Activated CD4-positive, alpha-beta memory T cell treated with anti-CD3 and anti-CD28 coated beads for 36 hours (primary cell): Measurements from ENCODE around the gene FARP1. TPM values are rescaled to one million over a fixed set of nuclear protein-coding genes. Genes with fewer than 3 reads are reported as not detected.

ENCODE experiments used
- CTCF ChIA-PET: fragments of 350-600 bp; sonication (Branson Sonifier 250); formaldehyde crosslinking; loops from one replicate; lab custom pipeline; 2021; ENCODE audit warnings: antibody characterized with exemption, inconsistent platforms; lab: Charles Lee
- POLR2A ChIA-PET: fragments of 350-600 bp; sonication (Branson Sonifier 250); formaldehyde crosslinking; loops from one replicate; lab custom pipeline; 2021; ENCODE audit warnings: antibody characterized with exemption; lab: Charles Lee
- DNase-seq: peaks from one replicate; pipeline ENCODE4 v3.0.0-alpha.2; 2020
- H3K27ac Mint-ChIP-seq: one replicate; pipeline ENCODE4 v1.8.0; 2021; ENCODE audit warnings: mixed read lengths
- H3K27me3 Mint-ChIP-seq: one replicate; pipeline ENCODE4 v1.8.0; 2021; ENCODE audit warnings: mixed read lengths
- H3K36me3 Mint-ChIP-seq: one replicate; pipeline ENCODE4 v1.8.0; 2021; ENCODE audit warnings: mixed read lengths
- H3K4me1 Mint-ChIP-seq: one replicate; pipeline ENCODE4 v1.8.0; 2021; ENCODE audit warnings: low read depth, mixed read lengths
- H3K4me3 Mint-ChIP-seq: one replicate; pipeline ENCODE4 v1.8.0; 2021; ENCODE audit warnings: mild to moderate bottlenecking, mixed read lengths
- H3K9me3 Mint-ChIP-seq: one replicate; pipeline ENCODE4 v1.8.0; 2021; ENCODE audit warnings: mixed read lengths
- intact Hi-C: fragments of 100-400 bp; cut with micrococcal nuclease; formaldehyde crosslinking; loops from one replicate; pipeline ENCODE4 v1.15.1; 2023
- total RNA-seq, 2 experiments: library from RNA; stranded (reverse); gene quantifications; one replicate each; pipeline ENCODE4 v1.2.3, GENCODE V29; 2021

Gene FARP1
- total RNA-seq, 2 experiments from 2014 or later, result 0.56 to 0.64 TPM

DNA sequence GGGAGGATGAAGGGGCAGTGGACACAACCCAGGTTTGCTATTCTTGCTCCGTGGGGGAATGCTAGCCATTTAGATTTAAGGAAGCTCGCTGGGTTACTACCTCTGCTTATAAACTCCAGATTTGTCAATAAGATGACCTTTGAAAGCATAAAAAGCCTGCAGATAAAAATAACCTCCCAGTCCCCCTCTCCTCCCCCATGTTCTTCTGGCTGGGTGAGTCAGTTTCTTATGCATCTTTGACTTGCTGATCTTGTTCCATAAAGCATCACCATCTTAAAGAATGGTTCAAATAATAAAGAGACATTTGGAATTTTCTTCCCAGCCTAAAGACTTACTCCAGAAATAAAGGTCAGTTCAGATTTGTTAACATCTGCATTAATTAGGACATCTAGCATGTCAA lies 152.5 kb downstream of the FARP1 start:
- CTCF ChIA-PET, result no interaction called here
- DNase-seq, result no peak
- intact Hi-C loops, result no loop called here
- Mint-ChIP-seq H3K27ac (no peak overlapping the region), H3K4me3 (no peak overlapping the region), H3K27me3 (peaks cover 2% of the 10 kb centered on the region), H3K9me3 (no peaks in the 10 kb centered on the region), H3K36me3 (no peaks in the 10 kb centered on the region), H3K4me1 (no peaks in the 10 kb centered on the region)
- POLR2A ChIA-PET, result no interaction called here

DNA sequence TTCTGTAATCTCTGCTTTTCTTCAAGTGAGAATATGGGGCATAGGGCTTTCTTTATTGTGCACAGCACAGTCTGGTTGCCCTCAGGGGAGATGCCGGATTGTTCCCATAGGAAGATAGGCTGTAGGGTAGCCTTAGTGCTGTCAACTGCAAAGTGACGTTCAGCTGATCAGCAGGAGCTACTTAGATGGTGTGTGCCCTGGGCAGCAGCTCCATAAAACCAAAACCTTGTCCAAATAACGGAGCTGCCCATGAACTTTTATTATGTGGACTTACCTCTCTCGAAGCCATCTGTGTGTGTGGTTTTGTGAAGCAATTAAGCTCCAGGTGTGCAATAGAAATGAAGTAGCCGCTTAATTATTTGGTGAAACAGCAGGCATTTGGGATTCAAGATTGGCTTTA lies 154.2 kb downstream of the FARP1 start:
- Mint-ChIP-seq H3K4me3 (no peak overlapping the region), H3K27me3 (peaks cover 2% of the 10 kb centered on the region), H3K4me1 (no peaks in the 10 kb centered on the region), H3K27ac (no peak overlapping the region), H3K9me3 (no peaks in the 10 kb centered on the region), H3K36me3 (no peaks in the 10 kb centered on the region)
- POLR2A ChIA-PET, result interaction anchor here (0.7 kb wide), 1 partner anchor 259 kb away, joined by 3 read pairs; no protein-coding TSS in a partner anchor
- intact Hi-C loops, result no loop called here
- CTCF ChIA-PET, result no interaction called here
- DNase-seq, result no peak

DNA sequence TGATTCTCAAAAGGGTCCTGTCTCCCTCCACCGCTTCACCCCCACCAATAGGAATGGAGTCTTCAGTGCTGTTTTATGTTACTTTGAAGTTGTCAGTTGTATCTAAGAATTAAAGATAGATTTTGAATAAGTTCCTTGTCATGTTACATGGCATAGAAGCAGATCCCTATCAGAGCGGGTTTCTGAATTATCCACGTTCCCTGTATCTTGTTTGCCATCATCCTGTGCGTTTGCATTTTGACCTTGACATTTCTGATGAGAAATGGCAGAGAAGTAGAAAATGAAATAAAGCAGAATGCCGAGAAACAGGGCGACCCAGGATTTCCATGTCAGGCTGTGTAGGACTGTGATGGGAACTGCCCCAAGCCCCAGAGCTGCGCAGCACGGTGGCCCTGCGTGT lies 154.9 kb downstream of the FARP1 start:
- no peak for DNase-seq
- intact Hi-C loops, result no loop called here
- H3K9me3 Mint-ChIP-seq, result no peaks in the 10 kb centered on the region
- POLR2A ChIA-PET, result no interaction called here
- peaks cover 5% of the 10 kb centered on the region for H3K27me3 Mint-ChIP-seq
- H3K36me3 Mint-ChIP-seq, result no peaks in the 10 kb centered on the region
- CTCF ChIA-PET, result no interaction called here
- H3K4me1 Mint-ChIP-seq, result no peaks in the 10 kb centered on the region
- H3K4me3 Mint-ChIP-seq, result no peak overlapping the region
- H3K27ac Mint-ChIP-seq, result no peak overlapping the region

- intact Hi-C loops, result no loop called here
- POLR2A ChIA-PET, result no interaction called here
- H3K36me3 Mint-ChIP-seq, result no peaks in the 10 kb centered on the region
- no peaks in the 10 kb centered on the region for H3K9me3 Mint-ChIP-seq
- no peak overlapping the region for H3K27ac Mint-ChIP-seq
- no peak overlapping the region for H3K4me3 Mint-ChIP-seq
- H3K27me3 Mint-ChIP-seq, result peaks cover 4% of the 10 kb centered on the region
- no peak for DNase-seq
- no peaks in the 10 kb centered on the region for H3K4me1 Mint-ChIP-seq
- CTCF ChIA-PET, result no interaction called here
Observed at GRCh38 chr13:98298599-98298998, 155.7 kb downstream of the FARP1 start.

- Mint-ChIP-seq H3K36me3 (no peaks in the 10 kb centered on the region), H3K9me3 (no peaks in the 10 kb centered on the region), H3K4me1 (no peaks in the 10 kb centered on the region), H3K27ac (no peak overlapping the region), H3K4me3 (no peak overlapping the region), H3K27me3 (peaks cover 4% of the 10 kb centered on the region)
- no peak for DNase-seq
- CTCF ChIA-PET, result no interaction called here
- intact Hi-C loops, result no loop called here
- POLR2A ChIA-PET, result no interaction called here
Observed at GRCh38 chr13:98299235-98299965, 156.5 kb downstream of the FARP1 start.

DNA sequence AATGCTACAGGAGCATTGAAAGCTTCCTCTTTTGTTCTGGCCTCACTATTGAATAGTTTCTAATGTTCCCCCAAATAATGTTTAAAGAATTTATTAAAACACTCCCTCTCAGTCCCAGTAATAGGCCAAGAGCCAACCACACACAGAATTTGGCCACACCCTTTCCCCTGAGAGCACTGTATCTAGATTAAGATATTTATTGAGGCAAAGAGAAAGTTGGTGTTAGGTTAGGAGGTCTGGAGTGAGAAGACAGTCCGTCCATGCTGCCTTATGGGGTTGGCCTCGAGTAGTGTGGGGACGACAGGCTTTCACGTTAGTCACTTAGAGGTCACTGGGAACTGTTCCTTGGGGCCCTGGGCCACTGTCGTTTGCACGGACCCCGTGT lies 157.1 kb downstream of the FARP1 start:
- CTCF ChIA-PET, result no interaction called here
- POLR2A ChIA-PET, result interaction anchor here (0.7 kb wide), 1 partner anchor 24 kb away, joined by 3 read pairs; no protein-coding TSS in a partner anchor
- H3K4me3 Mint-ChIP-seq, result no peak overlapping the region
- H3K27me3 Mint-ChIP-seq, result peaks cover 4% of the 10 kb centered on the region
- no peak overlapping the region for H3K27ac Mint-ChIP-seq
- no peaks in the 10 kb centered on the region for H3K9me3 Mint-ChIP-seq
- no peak for DNase-seq
- no peaks in the 10 kb centered on the region for H3K4me1 Mint-ChIP-seq
- no peaks in the 10 kb centered on the region for H3K36me3 Mint-ChIP-seq
- intact Hi-C loops, result no loop called here

DNA sequence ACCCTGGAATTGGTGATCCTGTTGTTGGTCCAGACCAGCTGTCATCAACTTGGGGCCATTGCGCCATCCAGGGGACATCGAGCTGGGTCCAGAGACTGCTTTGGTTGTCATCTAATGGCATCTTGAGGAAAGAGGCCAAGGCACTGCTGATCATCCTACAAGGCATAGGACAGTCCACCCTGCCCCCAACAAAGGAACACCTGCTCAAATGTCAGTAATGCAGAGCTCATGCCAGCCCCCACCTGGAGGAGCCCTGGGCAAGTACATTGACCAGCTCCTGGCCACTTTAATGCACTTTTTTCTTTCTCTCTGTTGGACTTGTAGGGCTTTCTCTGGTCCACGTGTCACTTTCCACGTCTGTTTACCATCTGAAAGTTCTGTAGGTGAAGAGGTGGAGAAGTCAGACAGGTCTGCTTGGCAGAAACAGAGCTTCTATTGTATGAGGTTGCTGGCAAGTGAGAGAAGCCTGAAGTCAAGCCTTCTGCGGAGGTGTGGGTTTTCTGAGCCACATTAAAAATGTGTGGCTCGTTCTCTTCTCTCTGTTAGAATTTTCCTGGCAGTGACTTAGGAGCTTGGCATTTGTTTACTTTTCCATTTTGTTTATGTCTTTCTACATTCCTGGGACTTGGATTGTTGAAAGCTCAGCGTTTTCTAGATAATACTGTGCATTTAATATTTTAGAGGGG lies 158.2 kb downstream of the FARP1 start:
- ChIA-PET CTCF (interaction anchor here (0.6 to 0.8 kb wide), 2 partner anchors 372 to 721 kb away, joined by 3 to 4 read pairs; no protein-coding TSS in a partner anchor), POLR2A (no interaction called here)
- Mint-ChIP-seq H3K27me3 (peaks cover 4% of the 10 kb centered on the region), H3K27ac (no peak overlapping the region), H3K4me1 (no peaks in the 10 kb centered on the region), H3K4me3 (no peak overlapping the region), H3K36me3 (no peaks in the 10 kb centered on the region), H3K9me3 (no peaks in the 10 kb centered on the region)
- DNase-seq, result no peak
- intact Hi-C loops, result no loop called here

- Mint-ChIP-seq H3K4me3 (no peak overlapping the region), H3K27me3 (peaks cover 4% of the 10 kb centered on the region), H3K27ac (no peak overlapping the region), H3K4me1 (no peaks in the 10 kb centered on the region), H3K36me3 (no peaks in the 10 kb centered on the region), H3K9me3 (no peaks in the 10 kb centered on the region)
- ChIA-PET CTCF (interaction anchor here (0.6 kb wide), 1 partner anchor 722 kb away, joined by 3 read pairs; no protein-coding TSS in a partner anchor), POLR2A (no interaction called here)
- intact Hi-C loops, result no loop called here
- no peak for DNase-seq
Observed at GRCh38 chr13:98301721-98302120, 158.8 kb downstream of the FARP1 start.

- CTCF ChIA-PET, result interaction anchor here (0.6 kb wide), 1 partner anchor 56 kb away, joined by 3 read pairs; no protein-coding TSS in a partner anchor
- no peaks in the 10 kb centered on the region for H3K36me3 Mint-ChIP-seq
- POLR2A ChIA-PET, result no interaction called here
- intact Hi-C loops, result no loop called here
- H3K27ac Mint-ChIP-seq, result no peak overlapping the region
- peaks cover 3% of the 10 kb centered on the region for H3K27me3 Mint-ChIP-seq
- DNase-seq, result no peak
- H3K4me3 Mint-ChIP-seq, result no peak overlapping the region
- H3K4me1 Mint-ChIP-seq, result no peaks in the 10 kb centered on the region
- H3K9me3 Mint-ChIP-seq, result no peaks in the 10 kb centered on the region
Observed at GRCh38 chr13:98303858-98304257, 161.0 kb downstream of the FARP1 start.

- Mint-ChIP-seq H3K4me3 (no peak overlapping the region), H3K27ac (no peak overlapping the region), H3K36me3 (no peaks in the 10 kb centered on the region), H3K4me1 (no peaks in the 10 kb centered on the region), H3K27me3 (peaks cover 3% of the 10 kb centered on the region), H3K9me3 (no peaks in the 10 kb centered on the region)
- intact Hi-C loops, result no loop called here
- no peak for DNase-seq
- ChIA-PET CTCF (no interaction called here), POLR2A (no interaction called here)
Observed at GRCh38 chr13:98305670-98306069, 162.8 kb downstream of the FARP1 start.

GRCh38 chr13:98307463-98308085 lies 164.7 kb downstream of the FARP1 start:
- Mint-ChIP-seq H3K4me3 (no peak overlapping the region), H3K4me1 (no peaks in the 10 kb centered on the region), H3K9me3 (no peaks in the 10 kb centered on the region), H3K36me3 (no peaks in the 10 kb centered on the region), H3K27me3 (peaks cover 2% of the 10 kb centered on the region), H3K27ac (no peak overlapping the region)
- DNase-seq, result no peak
- CTCF ChIA-PET, result no interaction called here
- intact Hi-C loops, result no loop called here
- POLR2A ChIA-PET, result no interaction called here

DNA sequence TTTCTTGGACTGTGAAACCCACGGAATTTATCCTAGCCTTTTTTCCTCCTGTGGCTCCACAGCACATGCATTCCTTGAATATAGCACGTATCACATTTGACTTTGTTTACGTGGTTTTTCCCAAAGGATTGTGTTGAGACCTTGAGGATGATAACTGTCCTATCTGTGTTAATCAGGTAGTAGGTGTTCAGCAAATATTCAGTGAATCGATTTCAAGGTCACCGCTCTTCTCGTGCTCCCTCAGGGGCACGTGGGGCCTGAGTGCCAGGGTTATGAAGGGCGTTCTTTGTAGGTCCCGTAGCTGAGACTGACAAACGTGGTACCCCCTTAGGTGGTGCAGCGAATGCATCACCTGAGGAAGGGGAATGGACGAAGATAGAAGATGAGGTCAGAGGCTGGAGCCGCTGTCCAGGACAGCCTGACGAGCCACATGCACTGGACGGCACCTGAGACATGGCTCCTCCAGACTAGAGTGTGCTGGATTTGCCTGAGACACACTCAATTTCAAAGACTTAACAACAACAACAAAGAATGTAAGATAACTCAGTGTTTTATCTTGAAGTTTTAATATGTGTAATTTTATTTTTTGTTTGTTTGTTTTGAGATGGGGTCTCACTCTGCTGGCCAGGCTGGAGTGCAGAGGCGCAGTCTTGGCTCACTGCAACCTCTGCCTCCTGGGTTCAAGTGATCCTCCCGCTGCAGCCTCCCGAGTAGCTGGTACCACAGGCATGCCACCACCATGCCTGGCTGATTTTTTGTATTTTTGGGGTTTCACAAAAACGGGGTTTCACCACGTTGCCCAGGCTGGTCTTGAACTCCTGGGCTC lies 165.4 kb downstream of the FARP1 start:
- intact Hi-C loops, result no loop called here
- H3K36me3 Mint-ChIP-seq, result no peaks in the 10 kb centered on the region
- ChIA-PET CTCF (no interaction called here), POLR2A (no interaction called here)
- no peak for DNase-seq
- H3K27ac Mint-ChIP-seq, result no peak overlapping the region
- H3K27me3 Mint-ChIP-seq, result no peaks in the 10 kb centered on the region
- H3K4me3 Mint-ChIP-seq, result no peak overlapping the region
- no peaks in the 10 kb centered on the region for H3K9me3 Mint-ChIP-seq
- no peaks in the 10 kb centered on the region for H3K4me1 Mint-ChIP-seq
